GM12891 (cell line): ENCODE data around the gene CACNA1G.

Experiments
- DNase-seq: peaks from one replicate; pipeline ENCODE4 v3.0.0; 2011; ENCODE audit warnings: low spot score; ENCODE audit not compliant: insufficient read length
- FAIRE-seq: peaks from 2 replicates; lab custom pipeline; 2011; peaks lifted over from hg19 to GRCh38; lab: Jason Lieb, UNC
- PAX5 ChIP-seq: IDR thresholded peaks from 2 replicates; pipeline ENCODE4 v1.6.1; 2011; ENCODE audit warnings: low read length, moderate library complexity, mild to moderate bottlenecking; ENCODE audit not compliant: insufficient read depth, severe bottlenecking
- POLR2A ChIP-seq: IDR thresholded peaks from 2 replicates; pipeline ENCODE4 v1.6.1; 2011; ENCODE audit warnings: low read depth, low read length, control low read depth
- POLR2AphosphoS5 ChIP-seq: IDR thresholded peaks from 2 replicates; pipeline ENCODE4 v1.6.1; 2011; ENCODE audit warnings: low read depth, low read length, control low read depth
- POU2F2 ChIP-seq: IDR thresholded peaks from 2 replicates; pipeline ENCODE4 v1.6.1; 2011; ENCODE audit warnings: low read depth, mild to moderate bottlenecking, control low read depth, low read length, moderate library complexity
- SPI1 ChIP-seq: IDR thresholded peaks from 2 replicates; pipeline ENCODE4 v1.6.1; 2011; ENCODE audit warnings: low read depth, low read length, control low read depth
- TAF1 ChIP-seq: IDR thresholded peaks from 2 replicates; pipeline ENCODE4 v1.6.1; 2011; ENCODE audit warnings: low read depth, low read length, control low read depth

CACNA1G gene

DNA sequence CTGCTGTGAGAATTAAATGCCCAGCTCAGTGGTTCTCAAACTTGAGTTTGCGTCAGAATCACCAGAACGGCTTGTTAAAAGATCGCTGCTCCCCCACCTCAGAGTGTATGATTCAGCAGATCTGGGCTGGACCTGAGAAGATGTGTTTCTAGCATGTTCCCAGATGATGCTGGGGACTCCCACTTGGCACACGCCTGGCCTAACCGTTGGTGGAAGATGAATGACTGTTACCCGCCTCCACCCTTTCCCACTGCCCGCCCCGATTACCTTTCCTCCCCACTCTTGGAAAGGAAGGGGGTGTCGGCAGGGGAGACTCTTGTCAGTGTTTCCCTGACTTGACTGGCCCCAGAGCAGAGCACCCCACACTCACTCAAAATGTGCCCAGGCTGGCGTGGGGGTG is 44.9 kb downstream of the CACNA1G start:
- TF ChIP-seq TAF1 (no peak), POU2F2 (no peak), POLR2A (no peak), PAX5 (no peak), SPI1 (no peak), POLR2AphosphoS5 (no peak)
- no peak for DNase-seq
- FAIRE-seq, result no peak

GRCh38 chr17:50607522-50608175 is 47.1 kb downstream of the CACNA1G start:
- DNase-seq, result no peak
- no peak for FAIRE-seq
- TF ChIP-seq POLR2A (no peak), POLR2AphosphoS5 (no peak), TAF1 (no peak), POU2F2 (no peak), PAX5 (no peak), SPI1 (no peak)

- TF ChIP-seq PAX5, result no peak
- TF ChIP-seq POLR2A, result no peak
- TF ChIP-seq POLR2AphosphoS5, result no peak
- TF ChIP-seq POU2F2, result no peak
- TF ChIP-seq TAF1, result no peak
- TF ChIP-seq SPI1, result no peak
- no peak for FAIRE-seq
- DNase-seq, result no peak
Measured at GRCh38 chr17:50608700-50609379, 48.3 kb downstream of the CACNA1G start.

GRCh38 chr17:50609380-50610074 is 49.0 kb downstream of the CACNA1G start:
- FAIRE-seq (no peak), DNase-seq (no peak)
- TF ChIP-seq POLR2AphosphoS5 (no peak), POU2F2 (no peak), TAF1 (no peak), POLR2A (no peak), SPI1 (no peak), PAX5 (no peak)

GRCh38 chr17:50611634-50612033 is 51.1 kb downstream of the CACNA1G start:
- DNase-seq (no peak), FAIRE-seq (no peak)
- TF ChIP-seq TAF1 (no peak), PAX5 (no peak), POLR2AphosphoS5 (no peak), SPI1 (no peak), POLR2A (no peak), POU2F2 (no peak)

DNA sequence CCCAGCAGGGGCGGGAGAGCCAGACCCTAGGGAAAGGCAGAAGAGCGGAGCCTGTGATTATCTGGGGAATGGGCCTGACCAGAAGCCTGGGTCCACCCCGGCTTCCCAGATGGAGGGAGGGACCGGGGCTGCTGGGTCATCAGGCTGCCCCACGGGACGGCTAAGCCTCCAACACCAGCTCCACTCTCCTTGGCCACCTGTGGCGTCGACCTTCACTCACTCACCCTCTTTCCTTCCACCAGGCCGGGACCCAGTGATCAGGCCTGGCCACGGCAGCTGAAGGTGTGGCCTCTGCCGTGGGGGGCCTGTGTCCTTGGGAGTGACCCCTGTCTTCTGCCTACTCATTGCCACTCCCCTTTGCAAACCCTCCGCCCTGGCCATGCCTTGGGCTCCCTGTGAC is 51.8 kb downstream of the CACNA1G start:
- DNase-seq (no peak), FAIRE-seq (no peak)
- TF ChIP-seq POLR2AphosphoS5 (no peak), SPI1 (no peak), POLR2A (no peak), TAF1 (no peak), POU2F2 (no peak), PAX5 (no peak)

GRCh38 chr17:50613007-50613992 is 52.8 kb downstream of the CACNA1G start:
- no peak for FAIRE-seq
- TF ChIP-seq POLR2AphosphoS5, result no peak
- TF ChIP-seq TAF1, result no peak
- TF ChIP-seq POU2F2, result no peak
- TF ChIP-seq SPI1, result no peak
- no peak for TF ChIP-seq PAX5
- TF ChIP-seq POLR2A, result no peak
- DNase-seq, result no peak

DNA sequence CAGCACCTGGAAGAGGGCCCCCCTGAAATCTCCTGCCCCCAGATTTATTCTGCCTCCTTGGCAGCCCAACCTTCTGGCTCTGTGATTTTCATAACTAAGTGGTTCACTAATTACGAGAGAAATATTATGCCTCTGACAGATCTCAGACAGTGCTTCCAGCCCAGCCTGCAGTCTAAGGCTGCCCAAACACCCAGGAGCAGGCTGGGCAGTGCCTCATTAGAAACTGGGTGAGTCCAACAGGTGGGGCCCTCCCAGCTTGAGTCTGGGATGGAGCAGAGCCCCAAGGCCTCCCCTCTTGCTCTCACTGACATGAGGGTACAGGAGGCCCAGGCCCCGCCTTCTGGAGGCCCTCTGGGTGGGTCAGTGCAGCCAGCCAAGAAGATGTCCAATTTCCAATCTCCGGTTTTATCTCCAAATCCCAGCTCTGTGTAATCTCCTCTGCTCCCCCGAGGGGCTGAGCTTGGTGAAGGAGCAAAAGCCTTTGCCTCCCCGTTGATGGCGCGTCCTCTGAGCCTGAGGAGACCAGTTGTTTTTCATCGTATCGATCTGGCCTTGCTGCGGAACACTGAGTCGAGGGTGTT is 54.0 kb downstream of the CACNA1G start:
- no peak for FAIRE-seq
- no peak for DNase-seq
- TF ChIP-seq POLR2A (no peak), POU2F2 (no peak), TAF1 (no peak), SPI1 (no peak), POLR2AphosphoS5 (no peak), PAX5 (no peak)

DNA sequence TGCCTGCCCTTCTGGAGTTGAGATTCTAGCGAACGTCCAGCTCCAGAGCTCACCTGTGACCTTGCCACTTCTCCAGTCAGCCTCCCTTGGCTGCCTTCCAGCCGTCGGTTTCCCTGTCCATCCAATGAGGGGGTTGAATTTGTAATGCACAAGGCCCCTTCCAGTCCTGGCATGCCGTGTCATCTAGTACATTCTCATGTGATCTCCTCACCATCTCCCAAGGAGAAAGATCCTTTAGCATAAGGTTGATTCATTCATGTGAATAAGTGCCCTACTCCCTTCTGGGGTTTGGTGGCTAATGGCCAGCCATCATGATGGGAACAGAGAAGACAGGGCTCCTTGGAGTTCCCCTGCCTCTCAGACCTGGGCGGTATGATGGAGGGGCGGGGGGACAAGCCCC is 55.3 kb downstream of the CACNA1G start:
- no peak for FAIRE-seq
- TF ChIP-seq SPI1, result no peak
- no peak for TF ChIP-seq POLR2AphosphoS5
- no peak for DNase-seq
